HG03066 (cell line): ENCODE results near the gene TSPAN32.

Source experiments
- ATAC-seq: cut with Tn5 transposase; IDR thresholded peaks from one replicate; pipeline ENCODE4 v1.9.1; 2021; ENCODE audit warnings: low read depth; ENCODE audit not compliant: unreplicated experiment

The TSPAN32 gene

GRCh38 chr11:2266586-2267305 lies 35.1 kb upstream of the TSPAN32 start:
- no peak for ATAC-seq

DNA sequence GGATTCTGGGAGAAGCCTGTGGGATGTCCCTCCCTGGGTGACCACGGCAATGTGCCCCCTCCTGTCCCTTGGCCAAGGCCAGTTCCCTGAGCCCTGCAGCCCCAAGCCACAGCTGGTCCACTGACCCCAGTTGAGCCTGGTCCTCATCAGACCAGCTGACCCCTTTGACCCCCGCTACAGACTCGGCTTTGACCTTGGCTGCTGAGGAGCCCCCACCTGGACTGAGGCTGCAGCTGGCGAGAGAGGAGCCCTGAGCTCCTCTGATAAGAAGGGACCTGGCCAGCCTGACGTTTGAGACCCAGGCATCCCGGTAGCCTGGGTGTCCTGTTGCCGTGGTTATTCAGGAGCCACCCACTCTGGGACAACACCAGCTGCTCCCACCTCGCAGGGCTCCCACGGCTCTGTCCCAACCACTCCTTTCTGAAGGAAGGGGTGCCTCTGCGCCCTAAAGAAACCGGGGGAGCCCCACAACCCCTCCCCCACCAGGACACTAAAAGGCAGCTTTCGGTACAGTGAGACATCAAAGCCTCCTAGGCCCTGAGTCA lies 34.4 kb upstream of the TSPAN32 start:
- no peak for ATAC-seq

GRCh38 chr11:2267851-2268728 lies 33.7 kb upstream of the TSPAN32 start:
- ATAC-seq, result no peak

- ATAC-seq, result no peak
Observed at GRCh38 chr11:2268729-2269600, 32.8 kb upstream of the TSPAN32 start.

DNA sequence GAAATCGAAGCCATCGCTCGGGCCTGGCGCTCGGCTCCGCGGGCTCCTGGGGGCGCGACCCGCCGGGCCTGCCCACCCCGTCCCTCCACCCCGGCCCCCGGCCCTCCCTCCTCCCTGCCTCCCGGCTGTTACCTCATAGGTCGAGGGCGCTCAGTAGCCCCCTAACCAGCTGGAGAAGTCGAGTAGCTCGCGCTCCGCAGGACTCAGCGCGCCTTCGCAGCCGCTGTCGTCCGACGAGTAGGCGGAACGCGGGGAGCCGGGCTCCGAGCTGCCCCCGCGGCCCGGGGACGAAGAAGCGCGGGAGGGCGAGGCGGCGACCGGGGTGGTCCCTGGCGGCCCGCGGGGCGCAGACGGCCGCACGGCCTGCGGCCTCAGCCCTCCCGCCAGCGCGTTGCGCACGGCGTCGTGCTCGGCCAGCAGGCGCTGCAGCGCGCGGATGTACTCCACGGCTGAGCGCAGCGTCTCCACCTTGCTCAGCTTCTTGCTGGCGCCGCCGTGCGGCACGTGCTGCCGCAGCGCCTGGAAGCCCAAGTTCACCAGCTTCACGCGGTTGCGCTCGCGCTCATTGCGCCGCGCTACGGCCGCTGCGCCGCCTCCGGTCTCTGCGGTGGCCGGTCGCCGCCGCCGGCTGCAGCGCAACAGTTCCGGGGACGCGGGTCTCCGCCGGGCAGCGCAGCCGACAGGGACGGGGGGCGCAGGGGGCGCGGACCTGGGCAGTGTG lies 32.1 kb upstream of the TSPAN32 start:
- no peak for ATAC-seq

GRCh38 chr11:2270322-2271076 lies 31.3 kb upstream of the TSPAN32 start, which contains the start of gene ASCL2:
Gene ASCL2 (minus strand): TSS chr11:2270588. CDS start chr11:2270332, 256 bp downstream.
- ATAC-seq, result no peak

- no peak for ATAC-seq
Observed at GRCh38 chr11:2271077-2271326, 30.8 kb upstream of the TSPAN32 start.

- no peak for ATAC-seq
Observed at GRCh38 chr11:2271327-2272227, 30.2 kb upstream of the TSPAN32 start.

DNA sequence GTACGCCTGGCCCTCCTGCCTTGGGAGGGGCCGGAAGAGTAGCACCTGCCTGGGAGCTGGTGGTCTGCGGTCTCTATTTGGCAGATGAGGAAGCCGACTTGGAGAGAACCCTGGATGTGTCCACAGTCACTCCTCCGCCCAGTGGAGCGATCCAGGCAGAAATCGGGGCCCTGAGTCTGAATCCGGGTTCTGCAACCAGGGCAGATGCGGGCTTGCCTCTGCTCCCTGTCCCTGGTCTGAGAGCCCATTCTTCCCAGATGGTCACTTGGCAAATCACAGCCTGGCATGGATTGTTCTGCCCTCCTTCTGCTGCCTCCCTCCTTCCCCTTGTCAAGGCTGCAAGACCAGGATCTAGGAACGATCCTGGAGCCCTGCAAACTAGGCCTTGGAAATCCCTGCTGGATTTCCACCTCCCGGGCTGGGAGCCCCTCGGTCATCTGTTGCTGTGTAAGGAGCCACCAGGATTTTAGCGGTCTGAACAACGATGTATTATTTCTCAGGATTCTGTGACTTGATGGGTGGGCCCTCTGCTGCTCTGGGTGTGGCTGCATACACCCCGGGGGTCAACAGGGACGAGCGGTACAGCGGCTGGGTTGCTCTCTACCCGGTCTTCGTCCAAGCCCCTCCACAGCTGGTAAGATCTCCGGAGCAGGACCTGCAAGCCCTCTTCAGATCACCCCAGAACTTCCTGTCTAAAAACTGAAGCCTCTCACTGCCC lies 29.4 kb upstream of the TSPAN32 start:
- no peak for ATAC-seq

DNA sequence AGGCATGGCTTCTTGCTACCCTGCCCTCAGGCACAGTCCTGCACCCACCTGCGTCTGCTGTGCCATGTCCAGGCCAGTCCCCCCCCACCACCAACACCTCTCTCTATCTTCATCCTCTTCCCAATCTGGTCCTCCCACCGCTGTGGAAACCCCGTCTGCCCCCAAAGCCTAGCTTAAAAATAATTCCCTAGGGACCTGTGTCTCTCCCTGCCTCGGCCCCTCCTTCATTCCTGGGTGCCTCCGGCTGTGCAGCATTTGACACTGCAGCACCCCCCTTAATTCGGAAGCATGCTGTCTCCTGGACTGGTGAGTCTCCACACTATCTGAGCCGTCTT lies 28.9 kb upstream of the TSPAN32 start:
- no peak for ATAC-seq

GRCh38 chr11:2273311-2273710 lies 28.5 kb upstream of the TSPAN32 start:
- ATAC-seq, result no peak

DNA sequence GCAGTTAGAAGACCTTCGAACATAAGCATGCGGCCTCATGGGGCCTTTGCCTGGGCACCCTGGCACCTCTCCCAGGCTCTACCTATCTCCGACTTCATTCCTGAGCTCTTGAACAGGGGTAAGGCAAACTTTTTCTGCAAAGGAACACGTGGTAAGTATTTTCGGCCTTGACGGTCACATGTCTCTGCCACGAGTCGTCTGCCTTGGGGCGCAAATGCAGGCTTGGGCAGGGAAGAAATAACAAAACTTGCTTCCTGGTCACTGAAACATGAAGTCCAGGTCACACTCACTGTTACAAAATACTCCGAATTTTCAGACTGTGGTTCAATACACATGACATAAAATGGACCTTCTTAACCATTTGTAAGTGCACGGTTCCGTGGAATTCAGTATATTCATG lies 28.0 kb upstream of the TSPAN32 start:
- no peak for ATAC-seq

- ATAC-seq, result no peak
Observed at GRCh38 chr11:2275334-2276279, 26.2 kb upstream of the TSPAN32 start.

GRCh38 chr11:2276280-2277007 lies 25.4 kb upstream of the TSPAN32 start:
- no peak for ATAC-seq

DNA sequence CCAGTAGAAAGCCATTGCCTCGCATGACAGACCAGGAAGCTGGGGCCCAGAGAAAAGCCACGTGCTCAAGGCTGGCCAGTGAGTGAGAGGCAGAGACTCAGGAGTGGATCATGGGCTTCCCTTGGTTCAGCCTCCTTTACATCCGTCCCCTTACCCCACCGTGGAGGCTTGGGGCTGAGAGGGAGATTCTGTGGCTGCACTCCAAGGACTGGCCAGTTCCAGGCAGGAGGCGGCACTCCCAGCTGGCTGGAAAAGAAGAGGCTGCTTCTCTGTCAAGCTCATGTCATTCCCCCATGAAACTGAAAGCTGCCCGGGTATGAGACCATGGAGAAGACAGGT lies 24.8 kb upstream of the TSPAN32 start:
- no peak for ATAC-seq

DNA sequence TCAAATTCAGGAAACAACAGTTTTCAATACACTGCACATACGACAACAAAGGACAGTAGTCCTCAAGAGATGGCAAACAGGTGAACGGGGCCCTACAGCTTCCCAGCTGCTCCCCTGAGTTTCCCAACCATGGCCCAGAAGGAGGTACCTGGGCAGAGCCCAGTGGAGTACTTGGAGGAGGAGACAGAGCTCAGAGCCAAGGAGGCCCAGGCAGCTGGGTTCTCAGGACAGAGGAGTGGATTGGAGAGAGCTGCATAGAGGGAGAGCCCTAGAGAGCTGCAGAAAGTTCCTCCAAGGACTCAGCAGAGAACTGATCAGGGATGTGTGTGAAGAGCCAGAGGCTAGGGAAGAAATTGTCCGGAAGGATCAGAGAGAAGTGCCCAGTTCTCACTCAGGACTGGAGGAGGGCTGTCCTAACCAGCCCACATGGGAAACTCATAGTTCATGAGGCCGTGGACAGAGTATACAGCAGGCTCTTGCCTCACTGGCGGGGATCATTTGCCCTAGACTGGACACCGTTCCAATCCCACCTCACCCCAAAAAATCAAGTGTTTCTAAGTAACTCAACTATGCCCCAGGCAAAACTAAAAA lies 23.8 kb upstream of the TSPAN32 start:
- ATAC-seq, result no peak
